Right ventricle myocardium inferior (tissue), 1 donor: ENCODE measurements around the gene TRMT1. TPM values are rescaled to one million over a fixed set of nuclear protein-coding genes. Genes with fewer than 3 reads are reported as not detected.

Source experiments
- ATAC-seq: fragments of 200-7000 bp; cut with Tn5 transposase; one replicate; pipeline ENCODE4 v1.9.1; 2020; ENCODE audit warnings: mild to moderate bottlenecking, moderate library complexity
- DNase-seq: peaks from one replicate; pipeline ENCODE4 v3.0.0; 2021; ENCODE audit errors: missing footprints
- intact Hi-C: fragments of 100-400 bp; cut with DNase I; formaldehyde crosslinking; loops from one replicate; pipeline ENCODE4 v1.11.0; 2022
- total RNA-seq: library from RNA; stranded (reverse); fragmentation: NEBNext Ultra II Directional; extraction: Animal tissue kit (Norgen Biotek cat#: 25700); gene quantifications from one replicate; pipeline ENCODE4 v1.2.1, GENCODE V29; 2021
- donor health status: DM: no; HTN: yes; CAD: no; lungs with severe emphysema.

TRMT1 gene
- total RNA-seq, 1 donor from 2014 or later, result 21.1 TPM

GRCh38 chr19:13115936-13116281 lies 631 bp downstream of the TRMT1 start:
- ATAC-seq (no peak), DNase-seq (no peak)
- intact Hi-C loops, result loop anchor here (2.0 kb wide), 2 partner anchors 13 to 35 kb away; partner anchors contain the start of genes IER2, LYL1 and STX10

- ATAC-seq (no peak), DNase-seq (no peak)
- intact Hi-C loops, result no loop called here
These were observed 4.0 kb downstream of the TRMT1 start for GRCh38 chr19:13112555-13112954.

- ATAC-seq (no peak), DNase-seq (no peak)
- intact Hi-C loops, result no loop called here
These were observed 6.4 kb downstream of the TRMT1 start for GRCh38 chr19:13110099-13110610.

- no peak for DNase-seq
- no peak for ATAC-seq
These were observed 7.0 kb downstream of the TRMT1 start for GRCh38 chr19:13109361-13110098.

GRCh38 chr19:13104848-13105711 lies 11.5 kb downstream of the TRMT1 start:
- ATAC-seq (no peak), DNase-seq (no peak)
- intact Hi-C loops, result no loop called here

More at GRCh38 chr19:13109361-13110098, 7.0 kb downstream of the TRMT1 start:
- intact Hi-C loops, result no loop called here

- intact Hi-C loops, result no loop called here
- ATAC-seq (peak; percentile 14), DNase-seq (peak; percentile 86)
These were observed 12.1 kb downstream of the TRMT1 start for GRCh38 chr19:13104360-13104847.

GRCh38 chr19:13103581-13104359 lies 12.8 kb downstream of the TRMT1 start:
- DNase-seq (no peak), ATAC-seq (no peak)
- intact Hi-C loops, result loop anchor here (2.0 kb wide), 3 partner anchors 13 to 59 kb away; partner anchors contain the start of genes IER2, STX10 and TRMT1

- DNase-seq, result peak; percentile 92
- peak; percentile 73 for ATAC-seq
- intact Hi-C loops, result loop anchor here (2.0 kb wide), 3 partner anchors 14 to 60 kb away; partner anchors contain the start of genes IER2, STX10 and TRMT1
These were observed 13.6 kb downstream of the TRMT1 start, which contains the start of gene LYL1 for GRCh38 chr19:13102666-13103580. Gene LYL1, minus strand, starts transcription at chr19:13102858. Its CDS starts 1,687 bp downstream, at chr19:13101171.

- no peak for ATAC-seq
- intact Hi-C loops, result loop anchor here (2.0 kb wide), 3 partner anchors 14 to 60 kb away; partner anchors contain the start of genes IER2, STX10 and TRMT1
- DNase-seq, result no peak
These were observed 14.2 kb downstream of the TRMT1 start for GRCh38 chr19:13102416-13102665.

GRCh38 chr19:13101590-13102415 lies 14.7 kb downstream of the TRMT1 start:
- DNase-seq (no peak), ATAC-seq (no peak)
- intact Hi-C loops, result loop anchor here (2.0 kb wide), 3 partner anchors 15 to 61 kb away; partner anchors contain the start of genes IER2, STX10 and TRMT1

- intact Hi-C loops, result no loop called here
- DNase-seq, result peak; percentile 60
- no peak for ATAC-seq
These were observed 15.5 kb downstream of the TRMT1 start for GRCh38 chr19:13100841-13101589.

- intact Hi-C loops, result no loop called here
- ATAC-seq, result no peak
- DNase-seq, result peak; percentile 37
These were observed 16.4 kb downstream of the TRMT1 start for GRCh38 chr19:13100031-13100588.

- ATAC-seq, result peak; percentile 15
- intact Hi-C loops, result loop anchor here (5.0 kb wide), 1 partner anchor 42 kb away; no protein-coding TSS in a partner anchor
- DNase-seq, result peak; percentile 94
These were observed 17.2 kb downstream of the TRMT1 start for GRCh38 chr19:13099073-13099999.

- intact Hi-C loops, result loop anchor here (5.0 kb wide), 1 partner anchor 41 kb away; no protein-coding TSS in a partner anchor
- no peak for DNase-seq
- ATAC-seq, result peak; percentile 3
These were observed 18.1 kb downstream of the TRMT1 start for GRCh38 chr19:13098277-13099072.
